HEK293 (cell line): Measurements from ENCODE around the gene MICALL1.

ENCODE experiments used
- CTCF ChIP-seq: fragments of 450-650 bp; formaldehyde crosslinking; IDR thresholded peaks from 2 replicates; pipeline ENCODE4 v1.5.1; 2016; ENCODE audit warnings: missing biosample characterization, missing genetic modification characterization
- INSM2 ChIP-seq: fragments of 450-650 bp; formaldehyde crosslinking; IDR thresholded peaks from 2 replicates; pipeline ENCODE4 v1.5.1; 2016; ENCODE audit warnings: missing biosample characterization, missing genetic modification characterization
- ZFP41 ChIP-seq: fragments of 450-650 bp; formaldehyde crosslinking; IDR thresholded peaks from 2 replicates; pipeline ENCODE4 v1.5.1; 2016; ENCODE audit warnings: missing biosample characterization, missing genetic modification characterization, borderline replicate concordance
- ZNF239 ChIP-seq: fragments of 450-650 bp; formaldehyde crosslinking; IDR thresholded peaks from 2 replicates; pipeline ENCODE4 v1.5.1; 2016; ENCODE audit warnings: missing biosample characterization, missing genetic modification characterization
- ZNF596 ChIP-seq: fragments of 450-650 bp; IDR thresholded peaks from 2 replicates; pipeline ENCODE4 v1.5.0; 2018; ENCODE audit warnings: missing biosample characterization, mild to moderate bottlenecking, missing genetic modification characterization, moderate library complexity
- ZNF660 ChIP-seq: fragments of 450-650 bp; IDR thresholded peaks from 2 replicates; pipeline ENCODE4 v1.5.1; 2018; ENCODE audit warnings: missing biosample characterization, mild to moderate bottlenecking, missing genetic modification characterization

- TF ChIP-seq CTCF (tag by site-specific recombination): no peak
- no peak for TF ChIP-seq ZNF596 (tag by site-specific recombination)
- TF ChIP-seq INSM2: no peak
- no peak for TF ChIP-seq ZNF239 (tag by site-specific recombination)
- TF ChIP-seq ZNF660 (tag by site-specific recombination): no peak
- no peak for TF ChIP-seq ZFP41 (tag by site-specific recombination)
Measured at GRCh38 chr22:37911697-37912096, 5.6 kb downstream of the MICALL1 start.
